Kidney (tissue), 14 donors: ENCODE results near the gene CCDC201. TPM values are rescaled to one million over a fixed set of nuclear protein-coding genes. Genes with fewer than 3 reads are reported as not detected.

Experiments
- DNase-seq, 5 donors: peaks; one replicate each; pipeline ENCODE4 v3.0.0-alpha.2; 2013 to 2020
- FAIRE-seq: peaks from 2 replicates; lab custom pipeline; 2012; peaks lifted over from hg19 to GRCh38; lab: Jason Lieb, UNC
- H3K27ac ChIP-seq, 2 donors: one replicate each; pipeline ENCODE4 v1.7.0; 2013; ENCODE audit warnings: low read depth in 2 of 2, low read length in 2 of 2, inconsistent platforms in 1 of 2
- H3K27me3 ChIP-seq: one replicate; pipeline ENCODE4 v1.7.1; 2013; ENCODE audit warnings: low read length, inconsistent platforms; ENCODE audit not compliant: control insufficient read depth, insufficient read depth
- H3K36me3 ChIP-seq, 3 donors: one replicate each; pipeline versions ENCODE4 v1.7.0 to v1.7.1; 2013; ENCODE audit warnings: low read length in 3 of 3, control low read depth in 1 of 3, inconsistent platforms in 1 of 3; ENCODE audit not compliant: insufficient read depth in 3 of 3, control insufficient read depth in 2 of 3
- H3K4me1 ChIP-seq, 3 donors: one replicate each; pipeline versions ENCODE4 v1.7.0 to v1.7.1; 2013; ENCODE audit warnings: low read length in 3 of 3, inconsistent platforms in 1 of 3, low read depth in 1 of 3; ENCODE audit not compliant: control insufficient read depth in 2 of 3, insufficient read depth in 2 of 3
- H3K4me3 ChIP-seq, 3 donors: one replicate each; pipeline versions ENCODE4 v1.7.0 to v1.8.1; 2013; ENCODE audit warnings: low read length in 3 of 3, control low read depth in 1 of 3, inconsistent platforms in 1 of 3
- H3K9ac ChIP-seq, 3 donors: one replicate each; pipeline versions ENCODE4 v1.7.0 to v1.7.1; 2013; ENCODE audit warnings: low read length in 3 of 3, control low read depth in 1 of 3, inconsistent platforms in 1 of 3
- H3K9me3 ChIP-seq, 3 donors: one replicate each; pipeline versions ENCODE4 v1.7.0 to v1.7.1; 2013; ENCODE audit warnings: low read length in 3 of 3, control low read depth in 1 of 3, inconsistent platforms in 1 of 3; ENCODE audit not compliant: control insufficient read depth in 2 of 3, insufficient read depth in 1 of 3
- intact Hi-C: fragments of 100-400 bp; cut with DNase I; formaldehyde crosslinking; loops from one replicate; pipeline ENCODE4 v1.11.1; 2022
- polyA plus RNA-seq: library from polyadenylated mRNA; stranded (reverse); fragments of 350-450 nt; fragmentation: Illumina TruSeq; extraction: RNeasy Lipid Tissue Mini Kit (QIAGEN cat#74804); gene quantifications from one replicate; pipeline ENCODE4 v1.2.3, GENCODE V29; 2014; ENCODE audit warnings: low read depth, low replicate concordance; ENCODE audit not compliant: insufficient read depth
- total RNA-seq: library from RNA; stranded (reverse); fragmentation: NEBNext Ultra II Directional; extraction: Animal tissue kit (Norgen Biotek cat#: 25700); gene quantifications from one replicate; pipeline ENCODE4 v1.2.1, GENCODE V29; 2021
- TF ChIP-seq, protein P1 (sequence below): IDR thresholded peaks from 3 replicates; pipeline ENCODE4 v1.5.1; 2012; ENCODE audit warnings: mild to moderate bottlenecking, moderate library complexity, borderline replicate concordance; ENCODE audit not compliant: insufficient read depth; ENCODE audit errors: extremely low read depth
- donor health status: control.
- donor health status: control.
- donor health status: control.
- donor health status: control.
- donor health status: control.
- donor health status: DM: yes; HTN: yes; CAD: no.
- donor health status: Normal renal cell carcinoma (clear cell type).

The CCDC201 gene
- total and polyA plus RNA-seq, 2 donors from 2014 or later = not detected

DNA sequence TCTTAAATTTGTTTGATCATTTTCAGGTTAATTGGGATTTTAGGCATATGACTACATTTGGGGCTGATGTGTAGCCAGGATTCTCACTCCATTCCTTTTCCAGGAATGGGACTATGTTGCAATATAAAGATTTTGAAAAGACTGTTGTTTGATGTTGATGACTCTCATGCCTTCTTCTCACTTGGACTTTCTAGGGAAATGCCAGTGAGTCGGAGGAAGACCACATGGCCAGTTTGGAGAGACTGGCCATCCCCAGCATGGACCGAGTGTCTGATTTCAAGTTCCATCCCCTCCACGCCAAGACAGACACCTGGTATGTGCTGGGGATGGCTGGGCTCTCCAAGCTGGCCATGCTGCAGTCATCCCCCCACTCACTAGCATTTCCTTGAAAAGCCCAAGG, 42.7 kb upstream of the CCDC201 start:
- Histone ChIP-seq H3K9me3 (no peaks in the 10 kb centered on the region), H3K27me3 (peaks cover 7% of the 10 kb centered on the region), H3K4me3 (no peak overlapping the region), H3K27ac (no peak overlapping the region), H3K9ac (no peak overlapping the region), H3K36me3 (peaks cover 0 to 15% (median 13%) of the 10 kb centered on the region in 3 donors), H3K4me1 (peaks cover 0 to 7% (median 5%) of the 10 kb centered on the region in 3 donors)
- FAIRE-seq (no peak), DNase-seq (no peak)
- TF ChIP-seq, protein P1, sequence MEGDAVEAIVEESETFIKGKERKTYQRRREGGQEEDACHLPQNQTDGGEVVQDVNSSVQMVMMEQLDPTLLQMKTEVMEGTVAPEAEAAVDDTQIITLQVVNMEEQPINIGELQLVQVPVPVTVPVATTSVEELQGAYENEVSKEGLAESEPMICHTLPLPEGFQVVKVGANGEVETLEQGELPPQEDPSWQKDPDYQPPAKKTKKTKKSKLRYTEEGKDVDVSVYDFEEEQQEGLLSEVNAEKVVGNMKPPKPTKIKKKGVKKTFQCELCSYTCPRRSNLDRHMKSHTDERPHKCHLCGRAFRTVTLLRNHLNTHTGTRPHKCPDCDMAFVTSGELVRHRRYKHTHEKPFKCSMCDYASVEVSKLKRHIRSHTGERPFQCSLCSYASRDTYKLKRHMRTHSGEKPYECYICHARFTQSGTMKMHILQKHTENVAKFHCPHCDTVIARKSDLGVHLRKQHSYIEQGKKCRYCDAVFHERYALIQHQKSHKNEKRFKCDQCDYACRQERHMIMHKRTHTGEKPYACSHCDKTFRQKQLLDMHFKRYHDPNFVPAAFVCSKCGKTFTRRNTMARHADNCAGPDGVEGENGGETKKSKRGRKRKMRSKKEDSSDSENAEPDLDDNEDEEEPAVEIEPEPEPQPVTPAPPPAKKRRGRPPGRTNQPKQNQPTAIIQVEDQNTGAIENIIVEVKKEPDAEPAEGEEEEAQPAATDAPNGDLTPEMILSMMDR = no peak
- intact Hi-C loops = loop anchor here (10.0 kb wide), 1 partner anchor 1259 kb away; no protein-coding TSS in a partner anchor

DNA sequence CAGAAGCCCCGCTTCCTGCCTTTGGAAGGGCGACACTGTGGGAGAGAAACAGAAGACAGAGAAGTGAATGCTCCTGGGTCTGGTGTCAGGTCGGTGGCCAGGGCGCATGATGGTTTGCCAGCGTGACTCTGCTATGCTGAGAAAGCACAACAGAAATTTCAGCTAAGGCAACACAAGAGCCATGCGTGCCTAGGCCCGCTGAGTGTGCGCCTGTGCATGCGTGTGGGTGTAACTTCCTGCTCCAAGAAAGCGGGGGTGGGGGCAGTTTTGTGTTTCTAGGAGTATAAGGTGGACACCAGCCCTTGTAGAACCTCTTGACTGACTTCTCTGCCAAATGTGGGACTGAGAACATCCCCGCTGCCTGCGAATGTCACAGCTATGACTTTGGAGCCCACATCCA, 42.0 kb upstream of the CCDC201 start:
- H3K36me3 ChIP-seq = peaks cover 0 to 15% (median 13%) of the 10 kb centered on the region in 3 donors
- H3K9ac ChIP-seq = no peak overlapping the region
- TF ChIP-seq, protein P1 = no peak
- H3K9me3 ChIP-seq = no peaks in the 10 kb centered on the region
- FAIRE-seq (no peak), DNase-seq (no peak)
- intact Hi-C loops = loop anchor here (10.0 kb wide), 1 partner anchor 1260 kb away; no protein-coding TSS in a partner anchor
- H3K27ac ChIP-seq = no peak overlapping the region
- H3K4me3 ChIP-seq = no peak overlapping the region
- peaks cover 0 to 7% (median 2%) of the 10 kb centered on the region in 3 donors for H3K4me1 ChIP-seq
- H3K27me3 ChIP-seq = peaks cover 4% of the 10 kb centered on the region

DNA sequence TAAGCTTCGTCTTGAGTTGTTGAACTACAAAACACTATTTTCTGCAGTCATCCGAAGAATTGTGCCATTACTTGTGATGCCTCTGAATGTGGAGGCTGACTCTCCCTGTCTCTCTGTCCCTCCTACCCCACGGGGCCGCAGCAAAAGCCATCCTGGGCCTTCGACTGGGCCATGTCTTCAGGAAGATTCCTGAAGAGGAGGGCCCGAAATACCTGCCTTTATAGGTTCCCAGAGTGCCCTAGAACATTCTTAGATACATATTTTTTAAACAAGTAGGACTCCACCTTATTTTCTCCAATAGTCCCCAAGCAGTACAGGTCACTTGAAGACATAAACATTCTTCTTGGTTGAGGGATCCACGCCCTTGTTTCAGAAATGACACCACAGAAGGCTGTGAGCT, 40.1 kb upstream of the CCDC201 start:
- intact Hi-C loops = loop anchor here (10.0 kb wide), 1 partner anchor 1262 kb away; no protein-coding TSS in a partner anchor
- FAIRE-seq = no peak

More for the DNA sequence above, 40.1 kb upstream of the CCDC201 start:
- DNase-seq = no peak
- Histone ChIP-seq H3K27me3 (peaks cover 2% of the 10 kb centered on the region), H3K9ac (no peak overlapping the region), H3K9me3 (no peaks in the 10 kb centered on the region), H3K4me1 (peaks cover 0 to 4% (median under 1%) of the 10 kb centered on the region in 3 donors), H3K27ac (no peak overlapping the region), H3K4me3 (no peak overlapping the region), H3K36me3 (peaks cover 0 to 15% (median 13%) of the 10 kb centered on the region in 3 donors)
- TF ChIP-seq, protein P1 = no peak
